ENCODE data around the gene PDZRN3. TPM values are rescaled to one million over a fixed set of nuclear protein-coding genes. Genes with fewer than 3 reads are reported as not detected.

The PDZRN3 gene
- total RNA-seq, 1 experiment from 2014 or later: 0.17 TPM

- TF ChIP-seq SP1 (IDR thresholded peaks at IDR 0.05; ENCODE audit: low read depth) (no peak), POLR2AphosphoS5 (IDR thresholded peaks at IDR 0.05; ENCODE audit: low read depth, low read length) (no peak), ZNF274 (IDR thresholded peaks at IDR 0.05; ENCODE audit: low read depth, low read length) (no peak), JUND (IDR thresholded peaks at IDR 0.05) (no peak), EZH2 (IDR thresholded peaks at IDR 0.05) (no peak), EZH2phosphoT487 (IDR thresholded peaks at IDR 0.05; ENCODE audit: borderline replicate concordance) (no peak), ZBTB33 (IDR thresholded peaks at IDR 0.05; ENCODE audit: extremely low read depth, insufficient replicate concordance, low read length) (no peak), ELF1 (IDR thresholded peaks at IDR 0.05; ENCODE audit: borderline replicate concordance, low read depth) (no peak), EGR1 (IDR thresholded peaks at IDR 0.05; ENCODE audit: low read depth) (no peak), SIN3A (IDR thresholded peaks at IDR 0.05; ENCODE audit: low read depth) (no peak), TCF7L2 (IDR thresholded peaks at IDR 0.05; ENCODE audit: borderline replicate concordance, extremely low read depth, insufficient read depth, insufficient read length) (no peak), ZFX (IDR thresholded peaks at IDR 0.05) (no peak)
- TF ChIP-seq, protein P1, sequence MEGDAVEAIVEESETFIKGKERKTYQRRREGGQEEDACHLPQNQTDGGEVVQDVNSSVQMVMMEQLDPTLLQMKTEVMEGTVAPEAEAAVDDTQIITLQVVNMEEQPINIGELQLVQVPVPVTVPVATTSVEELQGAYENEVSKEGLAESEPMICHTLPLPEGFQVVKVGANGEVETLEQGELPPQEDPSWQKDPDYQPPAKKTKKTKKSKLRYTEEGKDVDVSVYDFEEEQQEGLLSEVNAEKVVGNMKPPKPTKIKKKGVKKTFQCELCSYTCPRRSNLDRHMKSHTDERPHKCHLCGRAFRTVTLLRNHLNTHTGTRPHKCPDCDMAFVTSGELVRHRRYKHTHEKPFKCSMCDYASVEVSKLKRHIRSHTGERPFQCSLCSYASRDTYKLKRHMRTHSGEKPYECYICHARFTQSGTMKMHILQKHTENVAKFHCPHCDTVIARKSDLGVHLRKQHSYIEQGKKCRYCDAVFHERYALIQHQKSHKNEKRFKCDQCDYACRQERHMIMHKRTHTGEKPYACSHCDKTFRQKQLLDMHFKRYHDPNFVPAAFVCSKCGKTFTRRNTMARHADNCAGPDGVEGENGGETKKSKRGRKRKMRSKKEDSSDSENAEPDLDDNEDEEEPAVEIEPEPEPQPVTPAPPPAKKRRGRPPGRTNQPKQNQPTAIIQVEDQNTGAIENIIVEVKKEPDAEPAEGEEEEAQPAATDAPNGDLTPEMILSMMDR (IDR thresholded peaks at IDR 0.05 in 2 of 3, conservative IDR thresholded peaks at IDR 0.05 in 1 of 3; ENCODE audit: borderline replicate concordance in 1 of 3, insufficient read depth in 1 of 3, low read depth in 2 of 3, low read length in 2 of 3): no peak
- TF ChIP-seq, protein P2, sequence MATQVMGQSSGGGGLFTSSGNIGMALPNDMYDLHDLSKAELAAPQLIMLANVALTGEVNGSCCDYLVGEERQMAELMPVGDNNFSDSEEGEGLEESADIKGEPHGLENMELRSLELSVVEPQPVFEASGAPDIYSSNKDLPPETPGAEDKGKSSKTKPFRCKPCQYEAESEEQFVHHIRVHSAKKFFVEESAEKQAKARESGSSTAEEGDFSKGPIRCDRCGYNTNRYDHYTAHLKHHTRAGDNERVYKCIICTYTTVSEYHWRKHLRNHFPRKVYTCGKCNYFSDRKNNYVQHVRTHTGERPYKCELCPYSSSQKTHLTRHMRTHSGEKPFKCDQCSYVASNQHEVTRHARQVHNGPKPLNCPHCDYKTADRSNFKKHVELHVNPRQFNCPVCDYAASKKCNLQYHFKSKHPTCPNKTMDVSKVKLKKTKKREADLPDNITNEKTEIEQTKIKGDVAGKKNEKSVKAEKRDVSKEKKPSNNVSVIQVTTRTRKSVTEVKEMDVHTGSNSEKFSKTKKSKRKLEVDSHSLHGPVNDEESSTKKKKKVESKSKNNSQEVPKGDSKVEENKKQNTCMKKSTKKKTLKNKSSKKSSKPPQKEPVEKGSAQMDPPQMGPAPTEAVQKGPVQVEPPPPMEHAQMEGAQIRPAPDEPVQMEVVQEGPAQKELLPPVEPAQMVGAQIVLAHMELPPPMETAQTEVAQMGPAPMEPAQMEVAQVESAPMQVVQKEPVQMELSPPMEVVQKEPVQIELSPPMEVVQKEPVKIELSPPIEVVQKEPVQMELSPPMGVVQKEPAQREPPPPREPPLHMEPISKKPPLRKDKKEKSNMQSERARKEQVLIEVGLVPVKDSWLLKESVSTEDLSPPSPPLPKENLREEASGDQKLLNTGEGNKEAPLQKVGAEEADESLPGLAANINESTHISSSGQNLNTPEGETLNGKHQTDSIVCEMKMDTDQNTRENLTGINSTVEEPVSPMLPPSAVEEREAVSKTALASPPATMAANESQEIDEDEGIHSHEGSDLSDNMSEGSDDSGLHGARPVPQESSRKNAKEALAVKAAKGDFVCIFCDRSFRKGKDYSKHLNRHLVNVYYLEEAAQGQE (IDR thresholded peaks at IDR 0.05; ENCODE audit: low read depth): no peak
- TF ChIP-seq, protein P3, sequence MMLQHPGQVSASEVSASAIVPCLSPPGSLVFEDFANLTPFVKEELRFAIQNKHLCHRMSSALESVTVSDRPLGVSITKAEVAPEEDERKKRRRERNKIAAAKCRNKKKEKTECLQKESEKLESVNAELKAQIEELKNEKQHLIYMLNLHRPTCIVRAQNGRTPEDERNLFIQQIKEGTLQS (IDR thresholded peaks at IDR 0.05): no peak
- POLR2A ChIA-PET: no interaction called here
Observed at GRCh38 chr3:73423116-73423515, 201.6 kb downstream of the PDZRN3 start.

More at GRCh38 chr3:73423116-73423515, 201.6 kb downstream of the PDZRN3 start:
- peaks cover 18% of the 10 kb centered on the region; the same call in 1 of the 2 replicates for H3K27me3 ChIP-seq (ENCODE audit: insufficient read depth, low read length)
- H3K9ac ChIP-seq (ENCODE audit: low read length): no peak overlapping the region
- H3K4me1 ChIP-seq (ENCODE audit: control insufficient read depth in 1 of 2, insufficient read depth in 2 of 2, low read length in 2 of 2): no peaks in the 10 kb centered on the region
- DNase-seq (ENCODE audit: low read depth, low spot score) (no peak), ATAC-seq (no peak)
- no peaks in the 10 kb centered on the region for H3K9me2 ChIP-seq (ENCODE audit: insufficient read depth)
- no peaks in the 10 kb centered on the region for H4K20me1 ChIP-seq (ENCODE audit: insufficient read depth)
- H3K36me3 ChIP-seq (ENCODE audit: control insufficient read depth in 1 of 2, insufficient read depth in 2 of 2, low read length in 2 of 2): no peaks in the 10 kb centered on the region
- intact Hi-C loops (cut with micrococcal nuclease): no loop called here
- no TSS peak for BruUV-seq (replicated peaks)
- H3K79me2 ChIP-seq (ENCODE audit: insufficient read depth, low read length): no peaks in the 10 kb centered on the region
- H3K4me2 ChIP-seq (ENCODE audit: low read length): no peak overlapping the region
- ChIA-PET RAD21 (ENCODE audit: low non-redundant PET in 1 of 2, low total read pairs in 2 of 2, uncharacterized antibody in 2 of 2, unreplicated experiment in 2 of 2) (no interaction called here), CTCF (no interaction called here)
- H3K9me3 ChIP-seq (ENCODE audit: control insufficient read depth in 1 of 2, insufficient read depth in 1 of 2, low read depth in 1 of 2, low read length in 2 of 2): no peaks in the 10 kb centered on the region
- H3K4me3 ChIP-seq (replicated peaks in 1 of 2; ENCODE audit: low read depth in 1 of 2, low read length in 2 of 2): no peak overlapping the region
- H3K27ac ChIP-seq (ENCODE audit: low read depth, low read length): no peak overlapping the region
- no peak overlapping the region for H2AFZ ChIP-seq (ENCODE audit: low read depth, low read length, poor library complexity, severe bottlenecking)

Data from HCT116 (cell line).